Occipital lobe (tissue), 2 donors: ENCODE results near the gene BIK. TPM values are rescaled to one million over a fixed set of nuclear protein-coding genes. Genes with fewer than 3 reads are reported as not detected.

Experiments used
- DNase-seq: peaks from one replicate; lab custom pipeline; 2025; lab: John Stamatoyannopoulos, UW
- total RNA-seq: library from RNA; depleted of rRNA; stranded (reverse); fragments of >200 nt; gene quantifications from one replicate; pipeline ENCODE4 v1.2.3, GENCODE V29; 2014

Gene BIK
- total RNA-seq, 1 donor from 2014 or later: not detected

- DNase-seq: no peak
Observed at GRCh38 chr22:43159484-43160178, 49.1 kb downstream of the BIK start.

GRCh38 chr22:43160497-43161126 is 50.1 kb downstream of the BIK start:
- no peak for DNase-seq

GRCh38 chr22:43162412-43163150 is 52.0 kb downstream of the BIK start:
- DNase-seq: no peak

- no peak for DNase-seq
Observed at GRCh38 chr22:43163241-43163795, 52.8 kb downstream of the BIK start.

- DNase-seq: no peak
Observed at GRCh38 chr22:43164636-43165035, 54.1 kb downstream of the BIK start.

- no peak for DNase-seq
Observed at GRCh38 chr22:43166132-43166930, 55.8 kb downstream of the BIK start.

- DNase-seq: no peak
Observed at GRCh38 chr22:43167001-43167589, 56.5 kb downstream of the BIK start.

- DNase-seq: no peak
Observed at GRCh38 chr22:43168471-43169309, 58.1 kb downstream of the BIK start.

GRCh38 chr22:43169310-43170130 is 59.0 kb downstream of the BIK start:
- DNase-seq: no peak

GRCh38 chr22:43170131-43170480 is 59.6 kb downstream of the BIK start:
- no peak for DNase-seq

GRCh38 chr22:43171019-43171491 is 60.5 kb downstream of the BIK start:
- DNase-seq: no peak

- DNase-seq: no peak
Observed at GRCh38 chr22:43171607-43172006, 61.1 kb downstream of the BIK start.

- no peak for DNase-seq
Observed at GRCh38 chr22:43172191-43172590, 61.6 kb downstream of the BIK start.

- no peak for DNase-seq
Observed at GRCh38 chr22:43173566-43173965, 63.0 kb downstream of the BIK start.

- no peak for DNase-seq
Observed at GRCh38 chr22:43173976-43174720, 63.6 kb downstream of the BIK start.

- no peak for DNase-seq
Observed at GRCh38 chr22:43174941-43175531, 64.5 kb downstream of the BIK start.

GRCh38 chr22:43176090-43176489 is 65.5 kb downstream of the BIK start:
- no peak for DNase-seq

- no peak for DNase-seq
Observed at GRCh38 chr22:43177479-43177878, 66.9 kb downstream of the BIK start.
